SJCRH30 (cell line): ENCODE results near the gene CR1. TPM values are rescaled to one million over a fixed set of nuclear protein-coding genes. Genes with fewer than 3 reads are reported as not detected.
A peak's percentile ranks its signal among the peaks of the same experiment; 100 is the strongest.
"Not testable (repeated sequence)": the region's sequence is repeated elsewhere in the genome, so short reads cannot be mapped to it uniquely, and the experiment has no call there.

ENCODE experiments used
- DNase-seq, 2 experiments: peaks; one replicate each; pipeline ENCODE4 v3.0.0-alpha.2; 2015 to 2020
- H3K27ac ChIP-seq: fragments of 250-450 bp; sonication (Bioruptor Pico); 2 replicates; pipeline ENCODE4 v1.5.1; 2020; ENCODE audit warnings: mild to moderate bottlenecking, moderate library complexity
- H3K27me3 ChIP-seq: fragments of 250-450 bp; sonication (Bioruptor Pico); 2 replicates; pipeline ENCODE4 v1.5.1; 2020; ENCODE audit warnings: mild to moderate bottlenecking, moderate library complexity
- H3K36me3 ChIP-seq: fragments of 250-450 bp; sonication (Bioruptor Pico); 2 replicates; pipeline ENCODE4 v1.5.1; 2020; ENCODE audit warnings: mild to moderate bottlenecking, moderate library complexity
- H3K4me1 ChIP-seq: fragments of 250-450 bp; sonication (Bioruptor Pico); 2 replicates; pipeline ENCODE4 v1.5.1; 2020; ENCODE audit warnings: mild to moderate bottlenecking, moderate library complexity
- H3K4me3 ChIP-seq: fragments of 250-450 bp; sonication (Bioruptor Pico); 2 replicates; pipeline ENCODE4 v1.5.1; 2020; ENCODE audit warnings: mild to moderate bottlenecking, moderate library complexity
- H3K9me3 ChIP-seq: fragments of 250-450 bp; sonication (Bioruptor Pico); replicated peaks from 2 replicates; pipeline ENCODE4 v1.5.1; 2020; ENCODE audit warnings: mild to moderate bottlenecking, moderate library complexity
- total RNA-seq: library from RNA; depleted of rRNA; stranded (reverse); fragments of >200 nt; shearing (Covaris generic); gene quantifications from 2 replicates; pipeline ENCODE4 v1.2.3, GENCODE V29; 2014

CR1 gene
- total RNA-seq, 1 experiment from 2014 or later, result 0.16 TPM

DNA sequence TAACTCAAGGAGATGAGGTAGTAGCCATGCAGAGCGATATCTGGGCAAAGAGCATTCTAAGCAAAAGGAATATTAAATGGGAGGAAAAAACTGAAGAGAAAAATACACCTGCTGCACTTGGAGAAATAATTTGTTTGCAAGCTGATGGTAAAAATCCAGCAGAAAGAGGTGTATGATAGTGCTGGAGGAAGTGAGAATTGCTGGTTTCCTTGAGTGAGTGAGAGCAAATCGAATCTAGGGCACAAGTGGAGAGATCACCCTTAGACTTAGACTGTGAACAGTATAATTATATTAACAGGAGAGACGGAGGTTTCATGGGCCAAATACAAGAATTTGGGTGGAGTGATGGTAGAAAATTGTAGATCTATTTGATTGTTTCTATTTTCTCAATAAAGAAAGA lies 2.7 kb upstream of the CR1 start:
- H3K27ac ChIP-seq, result no peak overlapping the region
- H3K9me3 ChIP-seq, result no peaks in the 10 kb centered on the region
- no peaks in the 10 kb centered on the region for H3K36me3 ChIP-seq
- peaks cover 27% of the 10 kb centered on the region for H3K27me3 ChIP-seq
- H3K4me3 ChIP-seq, result no peak overlapping the region
- no peak for DNase-seq
- H3K4me1 ChIP-seq, result no peaks in the 10 kb centered on the region

DNA sequence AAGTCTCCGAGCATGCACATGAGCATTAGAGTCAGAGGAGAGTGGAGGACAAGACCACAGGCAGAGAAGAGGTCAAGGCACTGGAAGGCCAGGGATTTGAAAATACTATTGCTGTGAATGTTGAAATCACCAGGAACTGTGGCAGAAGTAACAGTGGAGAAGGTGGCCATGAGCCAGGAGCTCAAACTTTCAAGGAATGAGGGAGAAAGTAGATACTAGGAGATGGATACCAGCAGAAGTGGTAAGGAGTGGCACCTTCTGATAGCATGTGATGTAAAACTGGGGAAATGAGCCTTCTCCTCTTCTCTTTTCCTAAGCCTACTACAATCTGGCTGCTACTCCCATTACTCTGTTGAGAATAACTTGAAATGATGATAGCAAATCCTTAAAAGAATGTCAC lies 1.8 kb upstream of the CR1 start:
- Histone ChIP-seq H3K36me3 (no peaks in the 10 kb centered on the region), H3K4me1 (no peaks in the 10 kb centered on the region), H3K4me3 (no peak overlapping the region), H3K27ac (no peak overlapping the region), H3K9me3 (no peaks in the 10 kb centered on the region), H3K27me3 (peaks cover 25% of the 10 kb centered on the region)
- DNase-seq, result no peak

DNA sequence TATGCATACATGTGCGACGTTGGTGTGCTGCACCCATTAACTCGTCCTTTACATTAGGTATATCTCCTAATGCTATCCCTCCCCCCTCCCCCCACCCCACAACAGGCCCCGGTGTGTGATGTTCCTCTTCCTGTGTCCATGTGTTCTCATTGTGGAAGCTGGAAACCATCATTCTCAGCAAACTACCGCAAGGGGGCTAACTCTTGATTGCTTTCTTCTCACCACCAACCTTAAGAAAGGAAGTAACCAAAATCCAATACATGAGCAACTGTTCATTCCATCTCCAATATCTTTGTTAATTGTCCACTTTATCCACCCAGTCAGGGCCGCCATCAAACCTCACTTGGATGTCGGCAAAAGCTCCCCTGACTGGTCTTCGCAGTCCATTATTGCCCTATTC lies 676 bp upstream of the CR1 start:
- H3K36me3 ChIP-seq, H3K4me3 ChIP-seq, DNase-seq, H3K9me3 ChIP-seq, H3K27ac ChIP-seq, H3K4me1 ChIP-seq: not testable (repeated sequence)
- peaks cover 29% of the 10 kb centered on the region for H3K27me3 ChIP-seq

DNA sequence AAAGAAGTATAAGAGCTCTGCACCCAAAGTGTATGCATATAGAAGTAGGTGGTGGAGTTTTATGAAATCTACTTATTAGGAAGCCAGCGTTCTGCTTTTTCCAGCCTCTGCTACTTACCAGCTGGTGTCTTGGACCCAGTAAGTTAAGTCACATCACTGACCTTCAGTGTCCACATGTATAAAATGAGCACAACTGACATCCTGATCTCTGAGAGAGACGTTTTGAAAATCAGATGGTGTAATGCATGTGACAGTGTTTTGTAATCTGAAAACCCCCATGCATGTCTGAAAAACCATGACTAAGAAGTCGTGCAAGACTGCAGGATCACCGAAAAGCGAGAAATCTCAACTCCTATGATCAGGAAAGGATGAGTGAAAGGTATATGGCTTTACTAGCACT lies 2.0 kb downstream of the CR1 start:
- DNase-seq, result no peak
- H3K4me1 ChIP-seq, result no peaks in the 10 kb centered on the region
- H3K4me3 ChIP-seq, result no peak overlapping the region
- H3K27me3 ChIP-seq, result peaks cover 38% of the 10 kb centered on the region
- H3K36me3 ChIP-seq, result no peaks in the 10 kb centered on the region
- no peaks in the 10 kb centered on the region for H3K9me3 ChIP-seq
- no peak overlapping the region for H3K27ac ChIP-seq

DNA sequence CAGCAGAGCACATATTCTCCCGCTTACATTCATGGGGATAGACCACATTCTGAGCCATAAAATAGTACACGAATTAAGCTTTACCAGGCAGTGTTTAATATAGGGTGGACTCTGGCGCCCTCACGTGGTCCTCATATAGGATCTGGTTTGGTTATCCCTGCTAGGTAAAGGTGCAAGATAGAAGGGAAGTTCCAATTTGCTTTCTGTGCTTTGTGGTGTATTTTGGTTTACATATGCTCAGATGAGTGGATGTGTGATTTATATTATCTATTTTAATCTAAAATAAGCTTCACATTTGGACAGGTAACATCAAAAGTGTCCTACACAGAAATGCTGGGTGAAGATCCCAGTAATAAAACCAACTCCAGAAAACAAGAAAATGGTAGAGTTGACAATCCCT lies 3.6 kb downstream of the CR1 start:
- peak; percentile 51 to 82 for DNase-seq
- H3K27ac ChIP-seq, result no peak overlapping the region
- no peak overlapping the region for H3K4me3 ChIP-seq
- H3K9me3 ChIP-seq, result no peaks in the 10 kb centered on the region
- peaks cover 32% of the 10 kb centered on the region for H3K27me3 ChIP-seq
- H3K4me1 ChIP-seq, result no peaks in the 10 kb centered on the region
- no peaks in the 10 kb centered on the region for H3K36me3 ChIP-seq

DNA sequence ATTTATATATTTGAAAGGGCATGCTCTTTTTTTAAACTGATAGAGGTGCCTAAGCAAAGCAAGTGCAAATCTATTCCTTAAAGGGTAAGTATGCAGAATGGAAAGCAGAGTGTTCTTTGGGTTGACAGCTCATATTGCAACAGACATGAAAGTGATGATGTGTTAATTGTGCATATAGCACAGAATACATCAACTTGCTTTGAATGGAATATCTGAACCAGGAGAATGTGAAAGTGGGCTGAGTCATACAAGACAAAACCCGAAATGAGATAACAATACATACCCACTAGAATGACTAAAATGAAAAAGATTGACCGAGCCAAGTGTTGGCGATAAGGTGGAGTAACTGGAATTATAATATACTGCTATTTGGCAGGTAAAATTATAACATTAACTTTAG lies 4.3 kb downstream of the CR1 start:
- H3K36me3 ChIP-seq, result no peaks in the 10 kb centered on the region
- no peak for DNase-seq
- no peaks in the 10 kb centered on the region for H3K4me1 ChIP-seq
- no peak overlapping the region for H3K4me3 ChIP-seq
- no peaks in the 10 kb centered on the region for H3K9me3 ChIP-seq
- H3K27me3 ChIP-seq, result peaks cover 32% of the 10 kb centered on the region
- H3K27ac ChIP-seq, result no peak overlapping the region

DNA sequence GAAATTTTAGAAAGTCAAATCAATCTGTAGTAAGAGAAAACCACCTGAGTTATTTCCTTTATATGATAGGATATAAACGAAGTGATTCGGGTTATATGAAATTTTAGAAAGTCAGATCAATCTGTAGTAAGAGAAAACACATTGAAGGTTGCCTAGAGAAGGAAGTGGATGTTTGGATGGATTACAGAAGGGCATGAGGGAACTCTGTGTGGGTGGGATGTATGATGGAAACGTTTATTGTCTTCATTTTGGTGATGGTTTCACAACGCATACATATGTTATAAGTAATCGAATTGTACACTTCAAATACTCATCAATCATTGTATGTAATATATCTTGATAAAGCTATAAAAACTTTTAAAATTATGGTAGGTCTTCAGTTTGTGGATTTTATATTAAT lies 5.1 kb downstream of the CR1 start:
- no peak overlapping the region for H3K4me3 ChIP-seq
- no peaks in the 10 kb centered on the region for H3K4me1 ChIP-seq
- H3K27ac ChIP-seq, result no peak overlapping the region
- peaks cover 32% of the 10 kb centered on the region for H3K27me3 ChIP-seq
- no peaks in the 10 kb centered on the region for H3K9me3 ChIP-seq
- no peaks in the 10 kb centered on the region for H3K36me3 ChIP-seq
- DNase-seq, result no peak

DNA sequence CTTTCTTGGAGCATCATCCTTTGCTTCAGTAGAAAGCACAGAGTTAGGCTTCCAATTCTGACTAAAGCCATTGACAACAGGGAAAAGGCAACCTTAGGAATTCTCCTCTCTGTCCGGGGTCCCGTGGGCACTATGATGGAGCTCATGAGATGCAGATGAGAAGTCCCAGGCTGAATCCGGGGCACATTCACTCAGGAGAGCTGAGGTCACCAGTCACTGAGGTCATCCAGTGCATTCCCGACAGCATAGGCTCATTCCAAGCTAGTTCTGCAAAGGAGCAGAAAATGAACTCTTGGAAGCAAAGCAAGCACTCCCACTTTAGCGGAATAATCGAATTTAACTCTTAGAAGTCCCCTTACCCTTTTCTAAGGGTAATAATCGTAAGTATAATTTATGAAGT lies 6.8 kb downstream of the CR1 start:
- peak in 1 of 2 experiments; percentile 9 for DNase-seq
- Histone ChIP-seq H3K4me3 (no peak overlapping the region), H3K36me3 (no peaks in the 10 kb centered on the region), H3K4me1 (no peaks in the 10 kb centered on the region), H3K9me3 (no peaks in the 10 kb centered on the region), H3K27me3 (peaks cover 27% of the 10 kb centered on the region), H3K27ac (no peak overlapping the region)

DNA sequence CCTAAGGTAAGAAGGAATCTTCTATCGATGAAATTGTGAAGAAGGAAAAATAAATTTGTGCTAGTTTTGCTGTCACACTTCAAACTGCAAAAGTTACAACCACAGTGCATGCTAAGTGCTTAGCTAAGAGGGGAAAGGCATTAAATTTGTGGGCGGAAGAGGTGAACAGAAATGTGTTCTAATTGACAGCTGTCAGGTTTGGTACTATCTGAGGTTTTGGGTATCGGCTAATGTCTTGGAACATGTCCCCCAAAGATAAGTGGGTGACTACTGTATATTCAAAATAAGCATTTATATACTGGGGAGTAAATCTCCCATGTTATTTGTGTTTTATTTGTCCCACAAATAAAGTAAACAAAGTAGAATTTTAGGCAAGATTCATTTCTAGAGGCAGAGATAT lies 8.0 kb downstream of the CR1 start:
- no peak overlapping the region for H3K4me3 ChIP-seq
- DNase-seq, result no peak
- no peak overlapping the region for H3K27ac ChIP-seq
- H3K4me1 ChIP-seq, result no peaks in the 10 kb centered on the region
- no peaks in the 10 kb centered on the region for H3K9me3 ChIP-seq
- H3K27me3 ChIP-seq, result peaks cover 27% of the 10 kb centered on the region
- no peaks in the 10 kb centered on the region for H3K36me3 ChIP-seq

DNA sequence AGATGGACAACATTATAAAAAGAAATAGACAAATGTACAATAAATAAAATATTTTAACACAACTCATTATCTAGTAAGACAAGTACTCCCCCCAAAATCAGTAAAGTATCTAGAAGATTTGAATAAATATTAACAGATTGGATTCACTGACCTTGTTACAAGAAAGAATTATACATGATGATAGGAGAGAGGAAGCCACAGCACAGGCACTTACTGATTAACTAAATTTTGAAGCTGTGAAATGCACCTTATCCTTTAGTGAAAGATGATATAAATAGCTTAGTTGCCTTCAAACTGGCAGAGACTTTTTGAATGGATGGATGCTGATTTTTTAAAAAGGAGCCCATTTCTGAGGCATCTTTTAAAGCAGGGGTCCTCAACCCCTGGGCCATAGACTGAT lies 8.5 kb downstream of the CR1 start:
- H3K4me1 ChIP-seq, result no peaks in the 10 kb centered on the region
- H3K9me3 ChIP-seq, result no peaks in the 10 kb centered on the region
- no peak overlapping the region for H3K27ac ChIP-seq
- peaks cover 27% of the 10 kb centered on the region for H3K27me3 ChIP-seq
- H3K36me3 ChIP-seq, result no peaks in the 10 kb centered on the region
- no peak overlapping the region for H3K4me3 ChIP-seq
- DNase-seq, result no peak

DNA sequence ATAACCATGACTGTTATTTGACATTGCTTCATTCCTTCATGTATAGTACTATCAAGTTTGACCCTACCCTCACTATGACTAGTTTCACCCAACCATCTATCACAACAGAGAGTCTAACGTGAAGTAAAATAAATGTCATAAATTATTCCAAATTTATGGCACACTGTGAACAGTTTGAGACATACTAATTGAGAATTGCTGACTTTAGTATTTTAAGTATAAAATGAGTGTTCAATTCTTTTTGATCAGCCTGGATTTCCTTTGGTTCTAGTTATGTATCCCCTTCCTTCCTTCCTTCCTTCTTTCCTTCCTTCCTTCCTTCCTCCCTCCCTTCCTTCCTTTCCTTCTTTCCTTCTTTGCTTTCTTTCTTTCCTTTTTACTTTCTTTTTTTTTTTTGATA lies 14.5 kb downstream of the CR1 start:
- H3K9me3 ChIP-seq, result no peaks in the 10 kb centered on the region
- DNase-seq, result no peak
- H3K36me3 ChIP-seq, result no peaks in the 10 kb centered on the region
- no peaks in the 10 kb centered on the region for H3K4me1 ChIP-seq
- no peak overlapping the region for H3K4me3 ChIP-seq
- H3K27ac ChIP-seq, result no peak overlapping the region
- no peaks in the 10 kb centered on the region for H3K27me3 ChIP-seq

DNA sequence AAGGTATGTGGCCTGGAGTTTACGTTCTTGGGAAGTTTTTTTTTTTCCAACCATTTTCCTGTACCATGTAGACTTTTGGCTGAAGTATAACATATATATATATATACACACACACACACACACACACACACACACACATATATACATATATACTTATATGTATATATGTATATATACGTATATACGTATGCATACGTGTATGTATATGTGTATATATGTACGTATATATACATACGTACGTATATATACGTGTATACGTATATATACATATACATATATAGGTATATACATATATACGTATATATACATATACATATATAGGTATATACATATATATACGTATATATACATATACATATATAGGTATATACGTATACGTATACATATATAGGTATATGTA lies 18.9 kb downstream of the CR1 start:
- H3K27me3 ChIP-seq, result 0 out of 2 replicates have a peak, but pooled peaks cover 6% of the 10 kb centered on the region
- DNase-seq, result no peak
- H3K4me1 ChIP-seq, result no peaks in the 10 kb centered on the region
- H3K4me3 ChIP-seq, result no peak overlapping the region
- H3K9me3 ChIP-seq, result no peaks in the 10 kb centered on the region
- H3K36me3 ChIP-seq, result no peaks in the 10 kb centered on the region
- no peak overlapping the region for H3K27ac ChIP-seq

DNA sequence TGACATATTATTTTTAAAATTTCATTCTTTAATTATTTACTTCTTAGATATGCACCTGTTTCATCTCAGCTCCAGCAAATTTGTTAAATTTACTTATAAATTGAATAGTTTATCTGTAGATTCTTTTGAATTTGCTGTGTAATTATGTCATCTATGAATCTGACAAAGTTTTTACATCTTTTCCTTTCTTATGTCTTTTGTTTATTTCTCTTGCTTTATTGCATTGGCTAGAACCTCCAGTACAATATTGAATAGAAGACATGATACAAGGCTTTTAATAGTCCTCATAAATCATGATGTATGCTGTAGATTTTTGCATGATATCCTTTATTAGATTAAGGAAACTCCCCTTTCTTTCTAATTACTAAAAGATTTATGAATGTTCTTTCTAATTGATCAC lies 20.8 kb downstream of the CR1 start:
- H3K4me1 ChIP-seq, result no peaks in the 10 kb centered on the region

DNA sequence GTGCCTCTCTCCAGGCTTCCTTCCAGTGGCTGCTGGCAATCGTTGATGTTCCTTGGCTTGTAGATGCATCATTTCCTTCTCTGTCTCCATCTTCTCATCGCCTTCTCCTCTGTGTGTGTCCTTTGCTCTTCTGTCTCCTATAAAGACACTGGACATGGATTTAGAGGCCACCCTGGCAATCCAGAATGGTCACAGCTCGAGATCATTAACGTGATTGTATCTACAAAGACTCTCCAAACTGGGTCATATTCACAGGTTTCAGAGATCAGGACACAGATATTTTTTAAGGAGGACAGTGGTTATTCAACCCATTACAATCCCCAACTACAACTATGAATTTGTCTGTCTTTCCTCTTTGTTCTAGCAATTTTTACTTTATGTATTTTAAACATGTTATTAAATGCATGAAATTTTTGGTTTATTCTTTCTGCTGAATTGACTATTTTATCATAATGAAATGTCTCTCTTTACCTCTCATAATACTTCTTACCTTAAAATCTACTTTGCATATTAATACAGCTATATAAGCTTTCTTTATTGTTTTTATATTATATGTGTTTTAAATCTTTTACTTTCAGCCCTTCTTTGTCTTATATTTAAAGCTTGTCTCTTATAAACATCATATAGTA lies 22.8 kb downstream of the CR1 start:
- no peaks in the 10 kb centered on the region for H3K9me3 ChIP-seq
- DNase-seq, result no peak
- H3K4me3 ChIP-seq, result no peak overlapping the region
- H3K4me1 ChIP-seq, result no peaks in the 10 kb centered on the region
- no peaks in the 10 kb centered on the region for H3K36me3 ChIP-seq
- 0 out of 2 replicates have a peak, but pooled peaks cover 6% of the 10 kb centered on the region for H3K27me3 ChIP-seq
- H3K27ac ChIP-seq, result no peak overlapping the region

More for the DNA sequence above, 20.8 kb downstream of the CR1 start:
- no peak overlapping the region for H3K27ac ChIP-seq
- no peaks in the 10 kb centered on the region for H3K9me3 ChIP-seq
- DNase-seq, result no peak
- 0 out of 2 replicates have a peak, but pooled peaks cover 6% of the 10 kb centered on the region for H3K27me3 ChIP-seq
- H3K36me3 ChIP-seq, result no peaks in the 10 kb centered on the region
- no peak overlapping the region for H3K4me3 ChIP-seq

DNA sequence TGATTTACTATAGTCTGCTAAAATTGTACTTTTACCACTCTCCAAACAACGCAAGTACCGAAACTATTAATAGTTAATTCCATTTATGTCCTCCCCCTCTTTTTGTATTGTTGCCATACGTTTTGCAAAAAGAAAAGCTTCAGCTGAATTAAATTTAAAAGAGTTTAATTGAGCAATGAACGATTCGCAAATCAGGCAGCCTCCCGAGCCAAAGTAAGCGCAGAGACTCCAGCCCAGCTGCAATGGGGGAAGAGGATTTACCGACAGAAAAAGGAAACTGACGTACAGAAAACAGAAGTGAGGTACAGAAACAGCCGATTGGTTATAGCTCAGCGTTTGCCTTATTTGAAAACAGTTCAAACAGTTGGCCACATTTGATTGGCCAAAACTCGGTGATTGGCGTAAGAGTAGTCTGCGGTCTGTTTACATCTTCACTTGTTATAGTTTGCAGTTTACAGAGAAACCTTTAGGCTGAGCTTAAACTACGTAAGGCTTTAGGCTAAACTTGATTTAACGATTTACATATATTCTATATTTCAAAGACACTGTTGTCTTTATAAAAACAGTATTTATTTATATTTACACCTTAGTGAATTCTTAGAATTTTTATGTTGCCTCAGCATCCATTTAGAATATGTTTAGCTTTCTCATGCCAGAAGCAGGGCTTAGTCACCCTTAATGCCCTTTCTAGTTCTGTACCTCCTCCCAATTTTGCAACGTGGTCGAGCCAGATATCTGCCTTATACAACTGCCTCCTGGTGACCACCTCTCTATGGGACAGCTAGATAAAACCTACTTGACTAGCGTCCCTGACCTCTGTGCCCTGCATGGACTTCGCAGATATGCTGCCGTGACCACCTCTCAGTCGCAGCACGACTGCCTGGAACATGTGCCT lies 23.8 kb downstream of the CR1 start:
- Histone ChIP-seq H3K4me3 (no peak overlapping the region), H3K4me1 (no peaks in the 10 kb centered on the region), H3K9me3 (no peaks in the 10 kb centered on the region), H3K27ac (no peak overlapping the region), H3K36me3 (no peaks in the 10 kb centered on the region), H3K27me3 (0 out of 2 replicates have a peak, but pooled peaks cover 6% of the 10 kb centered on the region)
- DNase-seq, result no peak
